ENCODE measurements around the gene RBM47. TPM values are rescaled to one million over a fixed set of nuclear protein-coding genes. Genes with fewer than 3 reads are reported as not detected.

RBM47 gene
- total and polyA plus RNA-seq, 9 of the 15 experiments (the other 6 are each of a cell fraction or from before 2014, with no cell fraction given) = 1.4 to 6.4 (median 3.3) TPM

GRCh38 chr4:40587826-40588225 lies 41.8 kb downstream of the RBM47 start (continued):
- TF ChIP-seq USF2 (CRISPR knock-in tag; IDR thresholded peaks at IDR 0.05) = no peak

DNA sequence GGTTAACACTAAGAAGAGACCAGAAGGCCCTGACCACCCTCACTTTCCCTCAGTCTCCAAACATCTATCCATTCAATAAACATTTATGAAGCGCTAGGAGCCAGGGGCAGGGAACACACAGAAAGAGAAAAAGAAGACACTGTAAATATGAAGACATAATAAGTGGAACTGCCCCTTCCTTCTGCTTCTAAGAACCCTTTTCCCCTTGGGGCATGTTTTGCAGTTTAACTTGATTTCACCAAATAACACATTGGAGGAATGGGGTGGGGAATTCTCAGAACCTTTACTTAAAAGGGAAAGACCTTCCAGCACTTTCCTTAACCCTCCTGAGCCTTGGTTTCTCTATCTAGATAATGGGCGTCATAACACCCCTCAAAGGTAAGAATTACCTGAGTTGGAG lies 42.3 kb downstream of the RBM47 start:
- Histone ChIP-seq H2AFZ (ENCODE audit: low read depth, low read length) (no peak overlapping the region), H3K4me1 (replicated peaks in 1 of 2; ENCODE audit: control insufficient read depth in 2 of 2, insufficient read depth in 2 of 2, low read length in 2 of 2) (no peaks in the 10 kb centered on the region), H3K9me3 (replicated peaks; ENCODE audit: control insufficient read depth, insufficient read depth, low read depth, low read length) (no peaks in the 10 kb centered on the region), H3K9me1 (ENCODE audit: control insufficient read depth, insufficient read depth, low read length) (no peaks in the 10 kb centered on the region), H3K79me2 (ENCODE audit: control insufficient read depth, insufficient read depth, low read length) (no peaks in the 10 kb centered on the region), H3K9ac (ENCODE audit: insufficient read depth in 1 of 2, low read depth in 2 of 2, low read length in 2 of 2) (no peak overlapping the region), H4K20me1 (replicated peaks; ENCODE audit: control insufficient read depth, insufficient read depth, low read length) (no peaks in the 10 kb centered on the region; the same call in 1 of the 2 replicates), H3K27me3 (ENCODE audit: control insufficient read depth in 2 of 2, insufficient read depth in 2 of 2, low read length in 2 of 2) (peaks cover 37 to 54% of the 10 kb centered on the region in 2 experiments; a peak in 4 of 5 replicates), H3K4me3 (no peak overlapping the region), H3K27ac (ENCODE audit: extremely low read depth, low read depth, low read length) (no peak overlapping the region), H3K36me3 (ENCODE audit: control insufficient read depth, insufficient read depth, low read length) (no peaks in the 10 kb centered on the region), H3K4me2 (ENCODE audit: insufficient read depth, low read length) (no peak overlapping the region)
- TF ChIP-seq ZNF449 (CRISPR knock-in tag; IDR thresholded peaks at IDR 0.05) (no peak), NBN (IDR thresholded peaks at IDR 0.05; ENCODE audit: low read depth) (no peak)
- TF ChIP-seq, protein P1, sequence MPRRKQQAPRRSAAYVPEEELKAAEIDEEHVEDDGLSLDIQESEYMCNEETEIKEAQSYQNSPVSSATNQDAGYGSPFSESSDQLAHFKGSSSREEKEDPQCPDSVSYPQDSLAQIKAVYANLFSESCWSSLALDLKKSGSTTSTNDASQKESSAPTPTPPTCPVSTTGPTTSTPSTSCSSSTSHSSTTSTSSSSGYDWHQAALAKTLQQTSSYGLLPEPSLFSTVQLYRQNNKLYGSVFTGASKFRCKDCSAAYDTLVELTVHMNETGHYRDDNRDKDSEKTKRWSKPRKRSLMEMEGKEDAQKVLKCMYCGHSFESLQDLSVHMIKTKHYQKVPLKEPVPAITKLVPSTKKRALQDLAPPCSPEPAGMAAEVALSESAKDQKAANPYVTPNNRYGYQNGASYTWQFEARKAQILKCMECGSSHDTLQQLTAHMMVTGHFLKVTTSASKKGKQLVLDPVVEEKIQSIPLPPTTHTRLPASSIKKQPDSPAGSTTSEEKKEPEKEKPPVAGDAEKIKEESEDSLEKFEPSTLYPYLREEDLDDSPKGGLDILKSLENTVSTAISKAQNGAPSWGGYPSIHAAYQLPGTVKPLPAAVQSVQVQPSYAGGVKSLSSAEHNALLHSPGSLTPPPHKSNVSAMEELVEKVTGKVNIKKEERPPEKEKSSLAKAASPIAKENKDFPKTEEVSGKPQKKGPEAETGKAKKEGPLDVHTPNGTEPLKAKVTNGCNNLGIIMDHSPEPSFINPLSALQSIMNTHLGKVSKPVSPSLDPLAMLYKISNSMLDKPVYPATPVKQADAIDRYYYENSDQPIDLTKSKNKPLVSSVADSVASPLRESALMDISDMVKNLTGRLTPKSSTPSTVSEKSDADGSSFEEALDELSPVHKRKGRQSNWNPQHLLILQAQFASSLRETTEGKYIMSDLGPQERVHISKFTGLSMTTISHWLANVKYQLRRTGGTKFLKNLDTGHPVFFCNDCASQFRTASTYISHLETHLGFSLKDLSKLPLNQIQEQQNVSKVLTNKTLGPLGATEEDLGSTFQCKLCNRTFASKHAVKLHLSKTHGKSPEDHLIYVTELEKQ (CRISPR knock-in tag; IDR thresholded peaks at IDR 0.05) = no peak
- no TSS peak for BruUV-seq (replicated peaks)
- POLR2A ChIA-PET = no interaction called here
- DNase-seq (ENCODE audit: extremely low read depth in 1 of 4, low spot score in 3 of 4) = no peak
- no peak for ATAC-seq
- in situ Hi-C loops (cut with MboI) = no loop called here
- CTCF ChIA-PET (ENCODE audit: low intra/inter-chr PET ratio) = no interaction called here
- intact Hi-C loops (cut with micrococcal nuclease) = no loop called here
- FAIRE-seq = no peak
- 5% methylated on average over 2 of the region's 2 CpGs for WGBS (ENCODE audit: insufficient coverage, low coverage, missing lambda C conversion rate)
